SK-N-SH treated with all-trans-retinoic acid at 6 μM for 48 hours (cell line): ENCODE measurements around the gene MAN1A1.

ENCODE experiments used
- ATAC-seq: fragments of 200-7000 bp; cut with Tn5 transposase; 3 replicates; pipeline ENCODE4 v1.9.1; 2020; ENCODE audit warnings: mild to moderate bottlenecking, moderate library complexity
- ARNTL ChIP-seq: fragments of 450-650 bp; formaldehyde crosslinking; IDR thresholded peaks from 2 replicates; pipeline ENCODE4 v1.5.0; 2020; ENCODE audit warnings: low read depth, mild to moderate bottlenecking, moderate library complexity, borderline replicate concordance
- BACH2 ChIP-seq: fragments of 250-450 bp; sonication (Bioruptor Pico); IDR thresholded peaks from 2 replicates; pipeline ENCODE4 v1.9.0; 2021; ENCODE audit warnings: mild to moderate bottlenecking, borderline replicate concordance
- CSDC2 ChIP-seq: fragments of 250-450 bp; sonication (Bioruptor Pico); IDR thresholded peaks from 2 replicates; pipeline ENCODE4 v1.5.0; 2020; ENCODE audit warnings: mild to moderate bottlenecking, moderate library complexity
- CSRNP3 ChIP-seq: fragments of 250-450 bp; sonication (Bioruptor Pico); IDR thresholded peaks from 2 replicates; pipeline ENCODE4 v1.5.1; 2021; ENCODE audit warnings: mild to moderate bottlenecking, moderate library complexity
- ESRRG ChIP-seq: fragments of 250-450 bp; sonication (Bioruptor Pico); IDR thresholded peaks from 2 replicates; pipeline ENCODE4 v1.6.1; 2021; ENCODE audit warnings: mild to moderate bottlenecking
- ISL1 ChIP-seq: fragments of 250-450 bp; sonication (Bioruptor Pico); IDR thresholded peaks from 2 replicates; pipeline ENCODE4 v2.1.2; 2022; ENCODE audit warnings: mild to moderate bottlenecking, moderate library complexity
- OSR1 ChIP-seq: fragments of 250-450 bp; sonication (Bioruptor Pico); IDR thresholded peaks from 2 replicates; pipeline ENCODE4 v1.8.0; 2022; ENCODE audit warnings: moderate library complexity, mild to moderate bottlenecking, inconsistent platforms
- POU6F1 ChIP-seq: fragments of 250-450 bp; sonication (Bioruptor Pico); IDR thresholded peaks from 2 replicates; pipeline ENCODE4 v1.8.0; 2021; ENCODE audit warnings: low read depth, mild to moderate bottlenecking, moderate library complexity, borderline replicate concordance
- PPARA ChIP-seq: fragments of 250-450 bp; sonication (Bioruptor Pico); IDR thresholded peaks from 2 replicates; pipeline ENCODE4 v1.5.0; 2020; ENCODE audit warnings: mild to moderate bottlenecking, borderline replicate concordance
- SNAI2 ChIP-seq: fragments of 250-450 bp; sonication (Bioruptor Pico); IDR thresholded peaks from 2 replicates; pipeline ENCODE4 v1.5.0; 2020; ENCODE audit warnings: mild to moderate bottlenecking, moderate library complexity
- TCF4 ChIP-seq: fragments of 250-450 bp; sonication (Bioruptor Pico); IDR thresholded peaks from 2 replicates; pipeline ENCODE4 v1.8.0; 2021; ENCODE audit warnings: mild to moderate bottlenecking, moderate library complexity, borderline replicate concordance
- TOX ChIP-seq: fragments of 250-450 bp; sonication (Bioruptor Pico); IDR thresholded peaks from 2 replicates; pipeline ENCODE4 v1.8.0; 2021; ENCODE audit warnings: mild to moderate bottlenecking, moderate library complexity, borderline replicate concordance
- TSHZ2 ChIP-seq: fragments of 250-450 bp; sonication (Bioruptor Pico); IDR thresholded peaks from 2 replicates; pipeline ENCODE4 v1.5.0; 2020; ENCODE audit warnings: mild to moderate bottlenecking, moderate library complexity
- ZC3H10 ChIP-seq: fragments of 250-450 bp; sonication (Bioruptor Pico); IDR thresholded peaks from 2 replicates; pipeline ENCODE4 v1.5.1; 2021; ENCODE audit warnings: mild to moderate bottlenecking, moderate library complexity
- ZFP30 ChIP-seq: fragments of 450-650 bp; formaldehyde crosslinking; IDR thresholded peaks from 2 replicates; pipeline ENCODE4 v1.5.0; 2022; ENCODE audit warnings: mild to moderate bottlenecking, moderate library complexity
- ZNF565 ChIP-seq: fragments of 450-650 bp; formaldehyde crosslinking; conservative IDR thresholded peaks from 2 replicates; pipeline ENCODE4 v1.5.0; 2020; ENCODE audit warnings: low read depth, mild to moderate bottlenecking, moderate library complexity
- ZNF70 ChIP-seq: fragments of 450-650 bp; formaldehyde crosslinking; IDR thresholded peaks from 2 replicates; pipeline ENCODE4 v1.5.0; 2020; ENCODE audit warnings: mild to moderate bottlenecking, moderate library complexity
- ZNF8 ChIP-seq: fragments of 450-650 bp; formaldehyde crosslinking; IDR thresholded peaks from 2 replicates; pipeline ENCODE4 v1.5.0; 2020; ENCODE audit warnings: mild to moderate bottlenecking, moderate library complexity
- TF ChIP-seq, protein P1 (sequence below): fragments of 250-450 bp; sonication (Bioruptor Pico); IDR thresholded peaks from 2 replicates; pipeline ENCODE4 v1.8.0; 2020; ENCODE audit warnings: mild to moderate bottlenecking, moderate library complexity, borderline replicate concordance

Gene MAN1A1

GRCh38 chr6:119325559-119326265 is 23.8 kb downstream of the MAN1A1 start:
- TF ChIP-seq ISL1: no peak
- TF ChIP-seq ARNTL (CRISPR knock-in tag): no peak
- TF ChIP-seq ZFP30 (CRISPR knock-in tag): no peak
- ATAC-seq: no peak

- TF ChIP-seq TCF4 (CRISPR knock-in tag): peak; percentile 61; the same call in 1 of the 2 replicates
- no peak for TF ChIP-seq ZC3H10 (CRISPR knock-in tag)
- TF ChIP-seq CSRNP3 (CRISPR knock-in tag): no peak
- ATAC-seq: peak; percentile 17; the same call in 1 of the 3 replicates
Measured at GRCh38 chr6:119324718-119325117, 24.8 kb downstream of the MAN1A1 start.

DNA sequence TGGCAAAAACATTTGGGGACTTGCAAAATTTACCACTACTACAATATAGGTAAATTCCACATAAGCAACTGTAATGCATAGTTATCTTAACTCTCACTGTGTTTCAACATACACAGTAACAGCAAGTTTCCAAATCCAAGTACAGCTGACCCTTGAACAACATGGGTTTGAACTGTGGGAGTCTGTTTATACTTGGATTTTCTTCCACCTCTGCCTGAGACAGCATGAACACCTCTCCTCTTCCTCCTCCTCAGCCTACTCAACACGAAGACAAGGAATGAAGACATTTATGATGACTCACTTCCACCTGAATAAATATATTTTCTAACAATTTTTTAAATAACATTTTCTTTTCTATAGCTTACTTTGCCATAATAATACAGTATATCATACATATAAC is 25.6 kb downstream of the MAN1A1 start:
- no peak for ATAC-seq
- TF ChIP-seq ESRRG (CRISPR knock-in tag) (no peak), ARNTL (CRISPR knock-in tag) (no peak), SNAI2 (CRISPR knock-in tag) (no peak), CSDC2 (no peak), TCF4 (CRISPR knock-in tag) (no peak), BACH2 (CRISPR knock-in tag) (no peak), ZNF565 (CRISPR knock-in tag) (no peak), PPARA (CRISPR knock-in tag) (no peak), ZNF70 (CRISPR knock-in tag) (no peak), ZNF8 (no peak), ZFP30 (CRISPR knock-in tag) (no peak), TSHZ2 (CRISPR knock-in tag) (no peak), TOX (CRISPR knock-in tag) (no peak), OSR1 (no peak)
- TF ChIP-seq, all 23 proteins: peak for 0

DNA sequence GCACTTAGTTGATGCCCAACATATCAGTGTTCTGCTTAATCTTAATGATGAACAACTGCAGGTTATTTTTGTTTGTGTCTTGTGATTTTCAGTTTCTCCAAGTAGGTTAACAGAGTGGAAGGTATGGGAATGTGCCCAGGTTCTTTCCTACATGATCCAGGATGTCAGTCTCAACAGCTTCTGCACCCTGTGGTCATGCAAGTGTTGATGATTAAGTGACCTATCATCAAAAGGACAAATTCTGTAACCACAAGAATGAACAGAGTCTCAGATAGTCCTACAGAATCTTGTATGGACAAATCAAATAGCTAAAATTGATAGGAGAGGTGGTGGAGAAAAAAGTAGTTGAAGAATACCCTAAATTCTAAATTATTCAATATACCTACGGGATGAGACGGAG is 26.1 kb downstream of the MAN1A1 start:
- TF ChIP-seq, protein P1, sequence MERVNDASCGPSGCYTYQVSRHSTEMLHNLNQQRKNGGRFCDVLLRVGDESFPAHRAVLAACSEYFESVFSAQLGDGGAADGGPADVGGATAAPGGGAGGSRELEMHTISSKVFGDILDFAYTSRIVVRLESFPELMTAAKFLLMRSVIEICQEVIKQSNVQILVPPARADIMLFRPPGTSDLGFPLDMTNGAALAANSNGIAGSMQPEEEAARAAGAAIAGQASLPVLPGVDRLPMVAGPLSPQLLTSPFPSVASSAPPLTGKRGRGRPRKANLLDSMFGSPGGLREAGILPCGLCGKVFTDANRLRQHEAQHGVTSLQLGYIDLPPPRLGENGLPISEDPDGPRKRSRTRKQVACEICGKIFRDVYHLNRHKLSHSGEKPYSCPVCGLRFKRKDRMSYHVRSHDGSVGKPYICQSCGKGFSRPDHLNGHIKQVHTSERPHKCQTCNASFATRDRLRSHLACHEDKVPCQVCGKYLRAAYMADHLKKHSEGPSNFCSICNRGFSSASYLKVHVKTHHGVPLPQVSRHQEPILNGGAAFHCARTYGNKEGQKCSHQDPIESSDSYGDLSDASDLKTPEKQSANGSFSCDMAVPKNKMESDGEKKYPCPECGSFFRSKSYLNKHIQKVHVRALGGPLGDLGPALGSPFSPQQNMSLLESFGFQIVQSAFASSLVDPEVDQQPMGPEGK: no peak
- TF ChIP-seq POU6F1 (CRISPR knock-in tag) (no peak), TCF4 (CRISPR knock-in tag) (no peak), ZNF565 (CRISPR knock-in tag) (no peak), ZNF8 (no peak), TOX (CRISPR knock-in tag) (no peak), ZFP30 (CRISPR knock-in tag) (no peak)
- ATAC-seq: no peak
